HG03342 (cell line): ENCODE measurements around the gene RIC8A.
"Not testable (repeated sequence)": the region's sequence is repeated elsewhere in the genome, so short reads cannot be mapped to it uniquely, and the experiment has no call there.

Experiments
- ATAC-seq: cut with Tn5 transposase; IDR thresholded peaks from one replicate; pipeline ENCODE4 v1.9.1; 2021; ENCODE audit warnings: mild to moderate bottlenecking, moderate library complexity; ENCODE audit not compliant: unreplicated experiment

RIC8A gene

GRCh38 chr11:207208-207862, at the start of gene RIC8A, which contains the start of gene BET1L:
Gene RIC8A, plus strand, starts transcription at chr11:207708. Its CDS starts 1,147 bp downstream, at chr11:208855.
Gene BET1L, minus strand, starts transcription at chr11:207399. Its CDS starts 78 bp downstream, at chr11:207321.
- ATAC-seq: peak; percentile 70

GRCh38 chr11:180242-180641, 27.3 kb upstream of the RIC8A start:
- ATAC-seq: not testable (repeated sequence)

- peak; percentile 11 for ATAC-seq
These were observed 18.2 kb upstream of the RIC8A start for GRCh38 chr11:189200-189783.

GRCh38 chr11:189843-190311, 17.6 kb upstream of the RIC8A start:
- peak; percentile 66 for ATAC-seq

- ATAC-seq: not testable (repeated sequence)
These were observed 17.0 kb upstream of the RIC8A start for GRCh38 chr11:190546-190945.

- ATAC-seq: peak; percentile 50
These were observed 15.7 kb upstream of the RIC8A start for GRCh38 chr11:191490-192478.

- not testable (repeated sequence) for ATAC-seq
These were observed 14.8 kb upstream of the RIC8A start, which contains the start of gene SCGB1C1 for GRCh38 chr11:192674-193128. Gene SCGB1C1, plus strand, starts transcription at chr11:193078. Its CDS starts 22 bp downstream, at chr11:193100.

GRCh38 chr11:193481-193880, 14.0 kb upstream of the RIC8A start:
- ATAC-seq: not testable (repeated sequence)

- ATAC-seq: no peak
These were observed 10.4 kb upstream of the RIC8A start for GRCh38 chr11:196786-197731.

- ATAC-seq: no peak
These were observed 9.7 kb upstream of the RIC8A start for GRCh38 chr11:197741-198235.

GRCh38 chr11:198236-198806, 9.2 kb upstream of the RIC8A start:
- no peak for ATAC-seq

- ATAC-seq: no peak
These were observed 8.4 kb upstream of the RIC8A start for GRCh38 chr11:199004-199581.

- no peak for ATAC-seq
These were observed 7.7 kb upstream of the RIC8A start for GRCh38 chr11:199782-200181.

- no peak for ATAC-seq
These were observed 7.1 kb upstream of the RIC8A start for GRCh38 chr11:200224-201003.

- no peak for ATAC-seq
These were observed 5.5 kb upstream of the RIC8A start for GRCh38 chr11:201966-202365.

- ATAC-seq: no peak
These were observed 5.0 kb upstream of the RIC8A start for GRCh38 chr11:202490-202889.

GRCh38 chr11:203056-203944, 4.2 kb upstream of the RIC8A start:
- ATAC-seq: no peak
